Right ventricle myocardium inferior (tissue), 1 donor: ENCODE measurements around the gene PRPF19. TPM values are rescaled to one million over a fixed set of nuclear protein-coding genes. Genes with fewer than 3 reads are reported as not detected.

Experiments
- ATAC-seq: fragments of 200-7000 bp; cut with Tn5 transposase; one replicate; pipeline ENCODE4 v1.9.1; 2020; ENCODE audit warnings: mild to moderate bottlenecking, moderate library complexity
- DNase-seq: peaks from one replicate; pipeline ENCODE4 v3.0.0; 2021; ENCODE audit errors: missing footprints
- intact Hi-C: fragments of 100-400 bp; cut with DNase I; formaldehyde crosslinking; loops from one replicate; pipeline ENCODE4 v1.11.0; 2022
- total RNA-seq: library from RNA; stranded (reverse); fragmentation: NEBNext Ultra II Directional; extraction: Animal tissue kit (Norgen Biotek cat#: 25700); gene quantifications from one replicate; pipeline ENCODE4 v1.2.1, GENCODE V29; 2021
- donor health status: DM: no; HTN: yes; CAD: no; lungs with severe emphysema.

The PRPF19 gene
- total RNA-seq, 1 donor from 2014 or later: 41.1 TPM

GRCh38 chr11:60855726-60856633 lies 50.4 kb downstream of the PRPF19 start, which contains the start of gene PTGDR2:
Gene PTGDR2, minus strand, starts transcription at chr11:60855950. Its CDS starts 2,228 bp downstream, at chr11:60853722.
- intact Hi-C loops: no loop called here
- no peak for DNase-seq
- ATAC-seq: no peak

- DNase-seq (no peak), ATAC-seq (no peak)
- intact Hi-C loops: no loop called here
Measured at GRCh38 chr11:60854847-60855725, 51.3 kb downstream of the PRPF19 start.

- ATAC-seq (peak; percentile 14), DNase-seq (no peak)
- intact Hi-C loops: no loop called here
Measured at GRCh38 chr11:60854140-60854846, 52.1 kb downstream of the PRPF19 start.

GRCh38 chr11:60852982-60853950 lies 53.1 kb downstream of the PRPF19 start:
- no peak for DNase-seq
- intact Hi-C loops: no loop called here
- ATAC-seq: no peak

DNA sequence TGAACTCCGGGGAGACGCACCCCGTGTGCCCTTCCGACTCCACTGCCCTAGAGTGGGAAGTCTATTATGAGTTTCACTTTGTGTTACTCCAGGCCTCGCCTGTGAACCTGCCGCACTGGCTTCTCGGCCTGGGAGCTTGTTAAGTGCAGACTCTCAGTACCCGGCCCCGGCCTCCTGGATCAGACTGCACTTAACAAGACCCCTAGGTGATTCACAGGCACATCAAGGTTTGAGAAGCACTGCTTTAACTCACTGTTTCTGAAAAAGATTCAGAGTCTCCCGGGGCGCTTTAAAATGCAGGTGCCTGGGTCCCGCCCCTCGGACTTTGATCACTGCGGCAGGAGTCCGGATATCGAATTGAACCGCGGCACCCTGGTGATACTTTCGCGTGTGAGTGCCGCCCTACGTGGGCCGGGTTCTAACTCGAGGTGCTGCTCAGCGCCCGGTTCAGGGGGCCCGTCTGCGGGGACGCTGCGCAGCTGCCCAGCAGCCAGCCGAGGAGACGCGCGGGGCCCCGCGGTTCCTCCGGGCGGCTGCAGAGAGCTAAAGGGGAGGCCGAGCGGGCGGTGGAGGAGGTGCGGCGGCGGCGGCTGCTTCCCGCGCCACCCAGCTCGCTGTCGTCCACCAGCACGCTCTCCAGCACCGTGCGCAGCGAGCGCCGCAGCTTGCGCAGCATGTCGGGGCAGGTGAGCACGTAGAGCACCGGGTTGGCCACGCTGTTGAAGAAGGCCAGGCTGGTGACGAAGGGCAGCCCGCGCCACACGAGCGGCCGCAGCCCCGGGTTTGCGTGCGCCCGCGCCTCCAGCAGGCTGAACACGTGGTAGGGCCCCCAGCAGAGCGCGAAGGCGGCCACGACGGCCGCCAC lies 54.0 kb downstream of the PRPF19 start:
- DNase-seq (no peak), ATAC-seq (no peak)
- intact Hi-C loops: no loop called here

DNA sequence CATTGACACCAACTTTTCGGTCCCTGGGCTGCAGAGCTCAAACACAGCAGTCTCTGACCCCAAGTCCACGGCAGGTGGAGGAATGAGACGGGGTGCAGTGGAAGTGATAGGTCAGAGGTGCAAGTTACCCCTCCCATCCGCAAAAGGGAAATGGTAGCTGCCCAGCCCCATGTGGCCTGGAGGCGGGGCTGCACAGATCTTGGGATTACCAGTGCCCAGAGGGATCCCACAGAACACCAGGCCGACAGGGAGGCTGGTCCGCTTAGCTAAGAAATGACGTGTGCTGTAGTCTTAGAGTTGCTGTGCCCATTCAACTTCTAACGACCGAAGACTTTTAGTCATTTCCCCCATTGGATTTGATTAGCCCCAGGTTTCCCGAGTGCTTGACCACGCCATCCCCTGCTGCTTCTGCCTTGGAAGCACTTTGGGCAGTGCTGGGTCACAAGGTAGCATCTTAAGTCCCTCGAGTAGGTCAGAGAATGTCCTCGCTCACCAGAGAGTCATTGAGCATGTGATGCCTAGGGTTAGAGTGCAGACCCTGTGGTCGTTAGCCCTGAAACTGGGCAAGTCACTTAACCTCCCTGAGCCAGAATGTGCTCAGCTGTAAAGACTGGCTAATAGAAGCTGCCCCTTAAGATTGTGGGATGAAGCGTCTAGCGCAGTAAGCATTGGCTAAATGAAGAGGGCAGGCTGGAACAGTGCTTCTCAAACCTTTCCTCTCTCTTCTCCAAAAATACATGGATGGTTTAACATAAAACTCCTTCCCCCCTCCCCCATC lies 54.9 kb downstream of the PRPF19 start:
- ATAC-seq: no peak

GRCh38 chr11:60849641-60850520 lies 56.5 kb downstream of the PRPF19 start:
- DNase-seq (no peak), ATAC-seq (no peak)
- intact Hi-C loops: no loop called here

More for the DNA sequence above, 54.9 kb downstream of the PRPF19 start:
- DNase-seq: no peak
- intact Hi-C loops: no loop called here

- ATAC-seq: no peak
- intact Hi-C loops: no loop called here
- DNase-seq: no peak
Measured at GRCh38 chr11:60848714-60849151, 57.7 kb downstream of the PRPF19 start.

GRCh38 chr11:60847896-60848295 lies 58.5 kb downstream of the PRPF19 start:
- intact Hi-C loops: no loop called here
- DNase-seq (no peak), ATAC-seq (no peak)

DNA sequence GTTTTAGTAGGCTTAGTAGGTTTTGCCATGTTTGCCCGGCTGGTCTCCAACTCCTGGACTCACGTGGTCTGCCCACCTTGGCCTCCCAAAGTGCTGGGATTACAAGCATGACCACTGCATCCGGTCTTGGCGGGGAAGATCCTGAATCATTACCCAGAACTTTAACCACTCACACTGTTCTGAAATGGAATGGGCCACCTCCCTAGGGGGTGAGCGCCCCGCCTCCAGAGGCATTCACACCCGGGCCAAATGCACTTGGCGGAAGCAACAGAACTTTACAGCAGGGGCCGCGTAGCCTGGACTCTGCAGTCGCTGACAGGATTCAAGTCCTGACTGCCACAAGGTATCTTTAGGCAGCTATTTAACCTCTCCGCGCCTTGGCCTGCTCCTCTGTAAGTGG lies 59.1 kb downstream of the PRPF19 start:
- intact Hi-C loops: no loop called here
- DNase-seq: no peak
- no peak for ATAC-seq

- DNase-seq: no peak
- intact Hi-C loops: no loop called here
- ATAC-seq: no peak
Measured at GRCh38 chr11:60845338-60845737, 61.0 kb downstream of the PRPF19 start.

GRCh38 chr11:60844870-60845221 lies 61.5 kb downstream of the PRPF19 start:
- no peak for DNase-seq
- intact Hi-C loops: no loop called here

DNA sequence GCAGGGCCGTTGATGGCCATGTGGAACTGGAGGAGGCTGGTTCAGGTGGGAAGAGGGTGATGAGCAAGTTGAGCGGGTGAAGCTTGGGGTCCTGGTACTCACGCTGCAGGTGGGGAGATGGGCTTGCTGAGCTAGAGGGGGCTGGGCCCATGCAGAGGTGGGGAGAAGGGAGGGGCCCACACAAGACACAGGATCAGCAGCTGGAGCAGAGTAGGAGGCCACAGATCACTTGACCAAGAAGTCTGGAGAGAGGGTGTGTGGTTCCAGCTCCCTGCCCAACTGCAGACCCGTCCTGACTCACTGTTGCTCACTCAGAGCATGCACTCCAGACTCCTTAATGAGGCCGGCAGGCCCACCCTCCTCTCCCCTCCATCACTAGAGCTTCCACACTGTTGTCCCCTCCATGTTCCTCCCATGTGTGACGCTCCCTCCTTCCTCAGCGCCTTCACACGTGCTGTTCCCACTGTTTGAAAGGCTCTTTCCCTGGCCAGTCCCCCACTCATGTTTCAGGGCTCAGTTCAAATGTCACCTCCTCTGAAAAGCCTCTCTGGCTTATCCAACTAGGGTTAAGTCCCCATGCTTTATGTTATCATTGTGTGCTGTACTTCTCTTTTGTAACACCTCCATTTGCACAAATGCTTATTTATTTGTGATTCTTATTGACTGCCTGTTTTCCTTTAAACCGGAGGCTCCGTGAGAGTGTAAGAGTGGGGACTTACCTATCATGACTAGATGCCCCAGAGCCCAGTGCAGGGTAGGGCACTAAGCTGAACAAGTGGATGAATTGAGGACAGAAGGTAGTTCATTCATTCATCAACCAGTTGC lies 62.1 kb downstream of the PRPF19 start:
- ATAC-seq (no peak), DNase-seq (no peak)
- intact Hi-C loops: no loop called here

More at GRCh38 chr11:60844870-60845221, 61.5 kb downstream of the PRPF19 start:
- ATAC-seq: no peak
